Peyer's patch (tissue), 4 donors: ENCODE data around the gene FBXL16. TPM values are rescaled to one million over a fixed set of nuclear protein-coding genes. Genes with fewer than 3 reads are reported as not detected.

Experiments
- DNase-seq, 3 donors: peaks; one replicate each; pipeline ENCODE4 v3.0.0-alpha.2; 2017 to 2019
- H3K27ac ChIP-seq, 4 donors: fragments of 200-600 bp; sonication (generic); one replicate each; pipeline ENCODE4 v1.5.1; 2016 to 2019
- H3K27me3 ChIP-seq, 2 donors: fragments of 200-600 bp; sonication (generic); one replicate each; pipeline ENCODE4 v1.5.1; 2019
- H3K36me3 ChIP-seq, 3 donors: fragments of 200-600 bp; sonication (generic); one replicate each; pipeline ENCODE4 v1.5.1; 2016 to 2019
- H3K4me1 ChIP-seq, 4 donors: fragments of 200-600 bp; sonication (generic); one replicate each; pipeline ENCODE4 v1.5.1; 2016 to 2019
- H3K4me3 ChIP-seq, 4 donors: fragments of 200-600 bp; sonication (generic); 1 replicate in 3 of 4; 2 replicates in 1 of 4; pipeline ENCODE4 v1.5.1; 2016 to 2019; ENCODE audit warnings: mild to moderate bottlenecking in 1 of 4
- H3K9me3 ChIP-seq, 4 donors: fragments of 200-600 bp; sonication (generic); one replicate each; pipeline ENCODE4 v1.5.1; 2016 to 2019; ENCODE audit warnings: mild to moderate bottlenecking in 1 of 4
- CTCF ChIP-seq, 6 experiments: fragments of 450-650 bp in 4 of 6; fragments of 200-600 bp in 2 of 6; sonication (generic) in 1 of 6; IDR thresholded peaks; one replicate each; pipeline ENCODE4 v1.5.1; 2017 to 2019; ENCODE audit warnings: antibody characterized with exemption in 6 of 6, mild to moderate bottlenecking in 3 of 6, moderate library complexity in 1 of 6
- POLR2A ChIP-seq, 2 donors: fragments of 450-650 bp; IDR thresholded peaks; one replicate each; pipeline ENCODE4 v1.5.1; 2017; ENCODE audit warnings: antibody characterized with exemption in 2 of 2, mild to moderate bottlenecking in 2 of 2, moderate library complexity in 2 of 2
- total RNA-seq, 4 donors: library from RNA; depleted of rRNA; stranded (reverse); fragments of >200 nt; gene quantifications; one replicate each; pipeline ENCODE4 v1.1.0, GENCODE V29; 2016

The FBXL16 gene
- total RNA-seq, 4 donors from 2014 or later = 1.4 to 2.5 (median 1.9) TPM

DNA sequence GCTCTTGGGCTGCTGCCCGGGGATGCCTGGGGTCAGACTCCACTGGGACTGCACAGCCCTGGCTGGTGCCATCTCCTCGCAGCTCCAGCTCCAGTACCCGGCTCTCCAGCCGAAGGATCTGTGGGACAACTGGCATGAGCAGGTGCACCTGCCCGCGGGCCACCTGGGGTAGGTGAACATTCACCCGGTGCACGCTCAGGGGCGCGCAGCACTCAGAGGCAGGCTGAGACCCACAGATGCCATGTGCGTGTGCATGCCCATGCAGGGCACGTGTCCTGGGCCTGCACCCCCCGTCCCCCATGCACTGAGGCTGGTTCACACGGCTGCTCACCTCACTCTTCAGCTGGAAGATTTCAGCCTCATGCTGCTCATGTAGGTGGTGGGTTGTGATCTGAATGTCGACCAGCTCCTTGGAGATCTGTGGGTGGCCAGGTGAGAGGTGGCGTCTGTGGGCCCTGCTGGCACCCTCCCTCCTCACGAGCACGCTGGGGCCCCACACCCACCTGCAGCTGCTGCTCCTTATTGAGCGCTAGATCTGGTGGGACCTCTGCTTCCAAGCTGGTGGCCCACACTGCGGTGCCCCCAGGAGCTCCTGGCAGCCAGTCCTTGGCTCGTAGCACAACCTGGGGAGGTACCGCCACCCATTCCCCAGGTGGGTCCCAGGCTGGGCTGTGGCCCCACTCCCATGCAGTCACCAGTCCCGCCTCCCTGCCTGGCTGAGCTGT, 20.0 kb upstream of the FBXL16 start:
- Histone ChIP-seq H3K4me1 (peaks cover 0 to 41% (median 20%) of the 10 kb centered on the region in 4 donors), H3K27ac (peak overlapping the region in 1 of 4 donors; percentile 88), H3K4me3 (no peak overlapping the region), H3K9me3 (no peaks in the 10 kb centered on the region), H3K36me3 (peaks cover 0 to 3% (median 0%) of the 10 kb centered on the region in 3 donors), H3K27me3 (peaks cover 0 to 25% of the 10 kb centered on the region in 2 donors)
- no peak for DNase-seq
- TF ChIP-seq POLR2A (IDR thresholded peaks at IDR 0.05) = no peak
- TF ChIP-seq CTCF (IDR thresholded peaks at IDR 0.05) = no peak

- H3K36me3 ChIP-seq = peaks cover 0 to 3% (median 0%) of the 10 kb centered on the region in 3 donors
- no peaks in the 10 kb centered on the region for H3K9me3 ChIP-seq
- TF ChIP-seq CTCF (IDR thresholded peaks at IDR 0.05) (no peak), POLR2A (IDR thresholded peaks at IDR 0.05) (no peak)
- no peak overlapping the region for H3K4me3 ChIP-seq
- no peak for DNase-seq
- H3K27ac ChIP-seq = peak overlapping the region in 1 of 4 donors; percentile 88
- H3K4me1 ChIP-seq = peaks cover 0 to 46% (median 25%) of the 10 kb centered on the region in 4 donors
- peaks cover 0 to 25% of the 10 kb centered on the region in 2 donors for H3K27me3 ChIP-seq
Measured at GRCh38 chr16:725041-725376, 19.4 kb upstream of the FBXL16 start.

DNA sequence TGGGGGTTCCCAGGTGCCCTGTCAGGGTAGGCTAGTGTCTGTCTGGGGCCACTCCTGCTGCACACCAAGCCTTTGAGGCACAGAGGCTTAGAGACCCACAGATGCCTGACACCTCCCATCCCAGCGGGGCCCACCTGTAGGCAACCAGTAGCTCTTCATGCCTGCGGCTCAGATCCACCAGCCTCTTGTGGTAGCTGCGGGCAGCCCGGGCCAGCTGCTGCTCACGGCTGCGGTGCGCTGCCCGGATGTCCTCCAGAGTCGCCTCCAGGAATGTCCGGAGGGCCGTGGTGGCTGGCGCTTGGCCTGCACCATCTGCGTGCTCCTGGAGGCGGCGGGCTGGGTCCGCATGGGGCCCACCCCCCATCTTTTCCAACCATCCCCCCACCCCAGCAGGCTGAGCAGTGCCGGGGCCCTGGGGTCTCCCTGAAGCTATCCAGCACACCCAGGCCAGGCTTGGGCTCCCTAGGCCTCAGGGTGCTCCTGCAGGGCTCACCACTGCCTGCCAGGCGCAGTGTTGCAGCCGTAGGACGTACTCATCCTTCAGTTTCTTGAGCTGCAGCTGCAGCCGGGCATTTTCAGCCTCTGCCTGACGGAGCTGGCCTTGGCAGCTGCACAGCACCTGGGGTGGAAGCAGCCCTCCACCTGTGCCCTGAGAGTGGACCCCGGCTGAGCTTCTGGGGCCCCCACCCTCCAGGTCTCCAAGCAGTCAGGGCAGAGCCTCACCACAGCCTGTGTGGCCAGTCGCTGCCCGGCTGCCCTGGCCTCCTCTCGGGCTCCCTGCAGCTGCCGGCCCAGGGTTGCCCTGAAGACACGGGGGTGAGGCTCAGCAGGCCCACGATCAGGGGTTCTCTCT, 18.8 kb upstream of the FBXL16 start:
- peaks cover 0 to 50% (median 29%) of the 10 kb centered on the region in 4 donors for H3K4me1 ChIP-seq

DNA sequence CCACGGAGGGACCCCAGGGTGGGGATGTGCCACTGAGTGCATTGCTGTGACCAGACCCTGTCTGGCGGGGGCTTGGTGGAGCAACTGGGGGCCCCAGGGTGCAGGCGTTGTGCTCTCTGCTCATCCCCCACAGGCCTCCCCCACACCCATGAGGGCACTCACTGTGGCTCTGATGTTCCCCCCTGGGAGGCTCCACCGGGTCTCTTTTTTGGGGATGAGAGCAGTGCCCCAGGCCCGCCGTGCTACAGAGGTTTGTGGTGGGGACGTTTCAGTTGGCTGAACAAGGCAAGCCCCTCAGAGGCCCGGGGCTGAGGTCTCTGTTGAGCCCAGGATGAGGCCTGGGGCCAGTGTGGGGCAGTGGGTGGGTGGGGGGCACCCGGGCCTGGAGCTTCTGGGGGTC, 18.1 kb upstream of the FBXL16 start:
- H3K27ac ChIP-seq = peak overlapping the region in 1 of 4 donors; percentile 88
- H3K9me3 ChIP-seq = no peaks in the 10 kb centered on the region
- H3K36me3 ChIP-seq = peaks cover 0 to 3% (median 0%) of the 10 kb centered on the region in 3 donors
- no peak overlapping the region for H3K4me3 ChIP-seq
- TF ChIP-seq CTCF (IDR thresholded peaks at IDR 0.05) (no peak), POLR2A (IDR thresholded peaks at IDR 0.05) (no peak)
- H3K4me1 ChIP-seq = peaks cover 0 to 54% (median 28%) of the 10 kb centered on the region in 4 donors
- peaks cover 0 to 25% of the 10 kb centered on the region in 2 donors for H3K27me3 ChIP-seq
- no peak for DNase-seq

More for the DNA sequence above, 18.8 kb upstream of the FBXL16 start:
- peaks cover 0 to 3% (median 0%) of the 10 kb centered on the region in 3 donors for H3K36me3 ChIP-seq
- TF ChIP-seq POLR2A (IDR thresholded peaks at IDR 0.05) (no peak), CTCF (IDR thresholded peaks at IDR 0.05) (no peak)
- H3K27me3 ChIP-seq = peaks cover 0 to 25% of the 10 kb centered on the region in 2 donors
- no peaks in the 10 kb centered on the region for H3K9me3 ChIP-seq
- peak overlapping the region in 1 of 4 donors; percentile 88 for H3K27ac ChIP-seq
- no peak overlapping the region for H3K4me3 ChIP-seq
- DNase-seq = no peak

- Histone ChIP-seq H3K27me3 (peaks cover 0 to 24% of the 10 kb centered on the region in 2 donors), H3K36me3 (peaks cover 0 to 3% (median 0%) of the 10 kb centered on the region in 3 donors), H3K4me1 (peaks cover 0 to 52% (median 26%) of the 10 kb centered on the region in 4 donors), H3K4me3 (no peak overlapping the region), H3K27ac (peak overlapping the region in 1 of 4 donors; percentile 19), H3K9me3 (no peaks in the 10 kb centered on the region)
- DNase-seq = no peak
- no peak for TF ChIP-seq CTCF (IDR thresholded peaks at IDR 0.05)
Measured at GRCh38 chr16:722835-723633, 17.4 kb upstream of the FBXL16 start.
